GM23248 (cell line): ENCODE data around the gene ZBED4. TPM values are rescaled to one million over a fixed set of nuclear protein-coding genes. Genes with fewer than 3 reads are reported as not detected.

Experiments
- DNase-seq: peaks from one replicate; pipeline ENCODE4 v3.0.0-alpha.2; 2015
- H2AFZ ChIP-seq: fragments of 200-600 bp; sonication (generic); 2 replicates; pipeline ENCODE4 v1.6.1; 2016; ENCODE audit warnings: antibody characterized with exemption
- H3F3A ChIP-seq: fragments of 200-600 bp; sonication (generic); 2 replicates; pipeline ENCODE4 v1.6.1; 2016; ENCODE audit warnings: mild to moderate bottlenecking, antibody characterized with exemption, mixed run types; ENCODE audit not compliant: insufficient read depth
- H3K27ac ChIP-seq: fragments of 200-600 bp; sonication (generic); 2 replicates; pipeline ENCODE4 v1.5.1; 2016; ENCODE audit warnings: mild to moderate bottlenecking
- H3K27me3 ChIP-seq: fragments of 200-600 bp; sonication (generic); replicated peaks from 2 replicates; pipeline ENCODE4 v1.6.1; 2016; ENCODE audit warnings: mild to moderate bottlenecking; ENCODE audit not compliant: insufficient read depth
- H3K36me3 ChIP-seq: fragments of 200-600 bp; sonication (generic); 2 replicates; pipeline ENCODE4 v1.6.1; 2016; ENCODE audit warnings: low read depth, mild to moderate bottlenecking
- H3K4me1 ChIP-seq: fragments of 200-600 bp; sonication (generic); 2 replicates; pipeline ENCODE4 v1.6.1; 2016; ENCODE audit warnings: mild to moderate bottlenecking; ENCODE audit not compliant: insufficient read depth
- H3K4me2 ChIP-seq: fragments of 200-600 bp; sonication (generic); one replicate; pipeline ENCODE4 v1.6.1; 2016; ENCODE audit warnings: mild to moderate bottlenecking; ENCODE audit not compliant: unreplicated experiment
- H3K4me3 ChIP-seq: fragments of 200-600 bp; sonication (generic); 2 replicates; pipeline ENCODE4 v1.5.1; 2016; ENCODE audit warnings: mild to moderate bottlenecking
- H3K79me2 ChIP-seq: fragments of 200-600 bp; sonication (generic); 2 replicates; pipeline ENCODE4 v1.6.1; 2016; ENCODE audit warnings: mild to moderate bottlenecking; ENCODE audit not compliant: insufficient read depth
- H3K9ac ChIP-seq: fragments of 200-600 bp; sonication (generic); 2 replicates; pipeline ENCODE4 v1.6.1; 2016; ENCODE audit warnings: mild to moderate bottlenecking
- H3K9me2 ChIP-seq: fragments of 200-600 bp; sonication (generic); 2 replicates; pipeline ENCODE4 v1.6.1; 2016; ENCODE audit warnings: mixed run types, mild to moderate bottlenecking, moderate library complexity; ENCODE audit not compliant: insufficient read depth
- H3K9me3 ChIP-seq: fragments of 200-600 bp; sonication (generic); one replicate; pipeline ENCODE4 v1.6.1; 2017; ENCODE audit warnings: low read depth
- H4K20me1 ChIP-seq: fragments of 200-600 bp; sonication (generic); 2 replicates; pipeline ENCODE4 v1.6.0; 2016; ENCODE audit not compliant: insufficient read depth
- EZH2 ChIP-seq: fragments of 200-600 bp; sonication (generic); IDR thresholded peaks from 2 replicates; pipeline ENCODE4 v1.6.1; 2018; ENCODE audit warnings: antibody characterized with exemption, mild to moderate bottlenecking; ENCODE audit not compliant: insufficient read depth, poor library complexity, severe bottlenecking
- EZH2phosphoT487 ChIP-seq: fragments of 200-600 bp; sonication (generic); IDR thresholded peaks from 2 replicates; pipeline ENCODE4 v1.6.1; 2018; ENCODE audit warnings: antibody characterized with exemption, moderate library complexity, mild to moderate bottlenecking, low read depth; ENCODE audit not compliant: insufficient read depth
- WGBS, 2 experiments: methylation state at CpG; one replicate each; pipeline ENCODE4 v1.1.6; 2015 to 2017; ENCODE audit warnings: low lambda C conversion rate in 2 of 2, low coverage in 1 of 2; ENCODE audit errors: missing lambda C conversion rate in 2 of 2; 5-methylcytosine and 5-hydroxymethylcytosine counted together
- in situ Hi-C: fragments of 300-500 bp; cut with MboI; formaldehyde crosslinking; loops from 2 replicates; pipeline ENCODE4 v1.15.0; 2020
- polyA plus RNA-seq: library from polyadenylated mRNA; unstranded; fragments of >200 nt; fragmentation: Nextera tagmentation; extraction: Ambion mirVana; gene quantifications from 2 replicates; pipeline ENCODE4 v1.2.1, GENCODE V29; 2016
- total RNA-seq: library from RNA; depleted of rRNA; stranded (reverse); fragments of >200 nt; shearing (Covaris generic); gene quantifications from 2 replicates; pipeline ENCODE4 v1.2.3, GENCODE V29; 2014

ZBED4 gene
- total and polyA plus RNA-seq, 2 experiments from 2014 or later = 5.0 to 7.7 TPM

- 88 to 92% methylated on average over 11 to 20 of the region's 20 CpGs for WGBS, 2 experiments
- Histone ChIP-seq H3K4me2 (no peak overlapping the region), H2AFZ (no peak overlapping the region), H3K27ac (no peak overlapping the region), H3K4me1 (no peaks in the 10 kb centered on the region), H3K4me3 (no peak overlapping the region), H4K20me1 (peaks cover 8% of the 10 kb centered on the region; the same call in 1 of the 2 replicates), H3K36me3 (peaks cover 14% of the 10 kb centered on the region; the same call in 1 of the 2 replicates), H3K9me2 (no peaks in the 10 kb centered on the region), H3K9ac (no peak overlapping the region), H3F3A (no peaks in the 10 kb centered on the region; the same call in 1 of the 2 replicates), H3K9me3 (no peaks in the 10 kb centered on the region), H3K27me3 (no peaks in the 10 kb centered on the region), H3K79me2 (peaks cover 98% of the 10 kb centered on the region)
- no peak for DNase-seq
- TF ChIP-seq EZH2 (no peak), EZH2phosphoT487 (no peak)
- in situ Hi-C loops = no loop called here
Observed at GRCh38 chr22:49880281-49880680, 26.6 kb downstream of the ZBED4 start.

GRCh38 chr22:49881856-49882255 is 28.2 kb downstream of the ZBED4 start:
- peaks cover 97% of the 10 kb centered on the region for H3K79me2 ChIP-seq
- H4K20me1 ChIP-seq = peaks cover 8% of the 10 kb centered on the region; the same call in 1 of the 2 replicates
- no peak overlapping the region for H3K9ac ChIP-seq
- no peaks in the 10 kb centered on the region; the same call in 1 of the 2 replicates for H3F3A ChIP-seq
- DNase-seq = no peak
- no peak overlapping the region for H2AFZ ChIP-seq
- in situ Hi-C loops = no loop called here
- H3K36me3 ChIP-seq = peaks cover 16% of the 10 kb centered on the region; the same call in 1 of the 2 replicates
- no peaks in the 10 kb centered on the region for H3K4me1 ChIP-seq
- no peaks in the 10 kb centered on the region for H3K27me3 ChIP-seq
- WGBS, 2 experiments = 96 to 98% methylated on average over 2 of the region's 2 CpGs
- H3K4me2 ChIP-seq = no peak overlapping the region
- no peaks in the 10 kb centered on the region for H3K9me2 ChIP-seq
- no peak overlapping the region for H3K27ac ChIP-seq
- no peaks in the 10 kb centered on the region for H3K9me3 ChIP-seq
- no peak overlapping the region for H3K4me3 ChIP-seq
- no peak for TF ChIP-seq EZH2
- no peak for TF ChIP-seq EZH2phosphoT487

GRCh38 chr22:49882519-49883293 is 29.1 kb downstream of the ZBED4 start:
- H3K9me2 ChIP-seq = no peaks in the 10 kb centered on the region
- WGBS, 2 experiments = 87 to 91% methylated on average over 20 to 21 of the region's 21 CpGs
- no peak overlapping the region for H3K27ac ChIP-seq
- H3K4me1 ChIP-seq = no peaks in the 10 kb centered on the region
- H3K79me2 ChIP-seq = peaks cover 96% of the 10 kb centered on the region
- no peak overlapping the region for H3K4me2 ChIP-seq
- H3K36me3 ChIP-seq = peaks cover 21% of the 10 kb centered on the region; the same call in 1 of the 2 replicates
- no peak for DNase-seq
- peaks cover 8% of the 10 kb centered on the region; the same call in 1 of the 2 replicates for H4K20me1 ChIP-seq
- no peaks in the 10 kb centered on the region for H3K27me3 ChIP-seq
- TF ChIP-seq EZH2 = no peak
- TF ChIP-seq EZH2phosphoT487 = no peak
- no peak overlapping the region for H3K9ac ChIP-seq
- H3F3A ChIP-seq = no peaks in the 10 kb centered on the region; the same call in 1 of the 2 replicates
- no peak overlapping the region for H3K4me3 ChIP-seq
- no peaks in the 10 kb centered on the region for H3K9me3 ChIP-seq
- in situ Hi-C loops = no loop called here
- H2AFZ ChIP-seq = no peak overlapping the region

GRCh38 chr22:49883294-49883640 is 29.6 kb downstream of the ZBED4 start:
- Histone ChIP-seq H3K9me3 (no peaks in the 10 kb centered on the region), H3K27ac (no peak overlapping the region), H4K20me1 (peaks cover 8% of the 10 kb centered on the region; the same call in 1 of the 2 replicates), H3K4me1 (no peaks in the 10 kb centered on the region), H3K27me3 (no peaks in the 10 kb centered on the region), H3K9ac (no peak overlapping the region), H3K4me3 (no peak overlapping the region), H3K4me2 (no peak overlapping the region), H3K36me3 (peaks cover 21% of the 10 kb centered on the region; the same call in 1 of the 2 replicates), H3K79me2 (peaks cover 96% of the 10 kb centered on the region), H2AFZ (no peak overlapping the region), H3F3A (no peaks in the 10 kb centered on the region; the same call in 1 of the 2 replicates), H3K9me2 (no peaks in the 10 kb centered on the region)
- DNase-seq = peak; percentile 43
- no peak for TF ChIP-seq EZH2
- TF ChIP-seq EZH2phosphoT487 = no peak
- in situ Hi-C loops = no loop called here
- whole genome bisulfite sequencing, 2 experiments = 85 to 90% methylated on average over 4 of the region's 4 CpGs
